Loucy (cell line): Measurements from ENCODE around the gene OR6J1.
"Not testable (repeated sequence)": the region's sequence is repeated elsewhere in the genome, so short reads cannot be mapped to it uniquely, and the experiment has no call there.

Experiments used
- H2AFZ ChIP-seq: fragments of 200-600 bp; sonication (generic); 2 replicates; pipeline ENCODE4 v1.6.0; 2016; ENCODE audit warnings: antibody characterized with exemption, mild to moderate bottlenecking, low read length, moderate library complexity
- H3F3A ChIP-seq: fragments of 200-600 bp; 2 replicates; pipeline ENCODE4 v1.6.0; 2016; ENCODE audit warnings: antibody characterized with exemption, low read depth, mild to moderate bottlenecking
- H3K27me3 ChIP-seq: fragments of 200-600 bp; sonication (generic); 2 replicates; pipeline ENCODE4 v1.6.1; 2014; ENCODE audit warnings: low read length, mild to moderate bottlenecking; ENCODE audit not compliant: insufficient read depth, poor library complexity, severe bottlenecking
- H3K36me3 ChIP-seq: fragments of 200-600 bp; sonication (generic); 2 replicates; pipeline ENCODE4 v1.6.1; 2016; ENCODE audit warnings: low read length; ENCODE audit not compliant: insufficient read depth
- H3K4me1 ChIP-seq: fragments of 200-600 bp; sonication (generic); 2 replicates; pipeline ENCODE4 v1.5.1; 2014; ENCODE audit warnings: low read length, mild to moderate bottlenecking; ENCODE audit not compliant: insufficient read depth, poor library complexity, severe bottlenecking
- H3K4me2 ChIP-seq: fragments of 200-600 bp; sonication (generic); 2 replicates; pipeline ENCODE4 v1.6.0; 2014; ENCODE audit warnings: antibody characterized with exemption, low read length, low read depth, mild to moderate bottlenecking; ENCODE audit not compliant: poor library complexity, severe bottlenecking
- H3K4me3 ChIP-seq: fragments of 200-600 bp; sonication (generic); 2 replicates; pipeline ENCODE4 v1.5.1; 2014; ENCODE audit warnings: low read length, mild to moderate bottlenecking, mixed read lengths; ENCODE audit not compliant: poor library complexity, severe bottlenecking
- H3K79me2 ChIP-seq: fragments of 200-600 bp; sonication (generic); 2 replicates; pipeline ENCODE4 v1.6.1; 2014; ENCODE audit warnings: low read length; ENCODE audit not compliant: insufficient read depth
- H3K9ac ChIP-seq: fragments of 200-600 bp; sonication (generic); 2 replicates; pipeline ENCODE4 v1.6.0; 2014; ENCODE audit warnings: mild to moderate bottlenecking, low read depth, low read length, moderate library complexity; ENCODE audit not compliant: poor library complexity, severe bottlenecking
- H3K9me2 ChIP-seq: fragments of 200-600 bp; sonication (generic); replicated peaks from 2 replicates; pipeline ENCODE4 v1.6.1; 2016; ENCODE audit warnings: low read depth, low read length, mixed read lengths
- H3K9me3 ChIP-seq: fragments of 200-600 bp; sonication (generic); 2 replicates; pipeline ENCODE4 v1.6.1; 2014; ENCODE audit warnings: mild to moderate bottlenecking, antibody characterized with exemption, low read length, low read depth; ENCODE audit not compliant: insufficient read depth
- H4K20me1 ChIP-seq: fragments of 200-600 bp; sonication (generic); 2 replicates; pipeline ENCODE4 v1.6.0; 2014; ENCODE audit warnings: antibody characterized with exemption, low read length, mild to moderate bottlenecking; ENCODE audit not compliant: insufficient read depth, poor library complexity, severe bottlenecking
- EZH2phosphoT487 ChIP-seq: fragments of 200-600 bp; IDR thresholded peaks from 2 replicates; pipeline ENCODE4 v1.6.1; 2018; ENCODE audit warnings: antibody characterized with exemption, mild to moderate bottlenecking, moderate library complexity, borderline replicate concordance
- TF ChIP-seq, protein P1 (sequence below): fragments of 200-600 bp; sonication (generic); conservative IDR thresholded peaks from 2 replicates; pipeline ENCODE4 v1.5.1; 2014; ENCODE audit warnings: mild to moderate bottlenecking, antibody characterized with exemption, low read length

The OR6J1 gene

DNA sequence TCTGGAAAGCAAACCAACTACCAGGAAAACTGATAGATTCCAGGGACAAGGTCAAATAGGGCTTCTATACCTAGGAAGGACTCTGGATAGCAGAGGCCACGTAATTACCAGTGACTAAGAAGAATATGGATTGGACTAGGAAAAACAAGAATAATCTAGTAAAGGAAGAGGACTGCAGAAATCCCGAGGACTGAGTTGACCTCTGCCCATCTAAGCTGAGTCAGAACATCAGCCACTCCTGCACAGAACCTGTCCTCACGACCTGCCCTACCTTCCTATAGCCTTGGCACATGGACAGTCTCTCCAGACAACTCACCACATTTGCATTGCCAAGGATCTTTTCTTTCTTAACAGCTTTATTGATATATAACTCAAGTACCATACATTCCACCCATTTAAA, 2.3 kb downstream of the OR6J1 start:
- H3K9ac ChIP-seq, result no peak overlapping the region
- H3K4me2 ChIP-seq, result no peak overlapping the region
- no peak overlapping the region for H2AFZ ChIP-seq
- no peaks in the 10 kb centered on the region for H3F3A ChIP-seq
- H4K20me1 ChIP-seq, result no peaks in the 10 kb centered on the region
- no peaks in the 10 kb centered on the region for H3K4me1 ChIP-seq
- no peaks in the 10 kb centered on the region for H3K9me3 ChIP-seq
- no peaks in the 10 kb centered on the region for H3K27me3 ChIP-seq
- no peaks in the 10 kb centered on the region for H3K9me2 ChIP-seq
- H3K79me2 ChIP-seq, result no peaks in the 10 kb centered on the region
- H3K36me3 ChIP-seq, result no peaks in the 10 kb centered on the region
- TF ChIP-seq EZH2phosphoT487, result no peak
- TF ChIP-seq, protein P1, sequence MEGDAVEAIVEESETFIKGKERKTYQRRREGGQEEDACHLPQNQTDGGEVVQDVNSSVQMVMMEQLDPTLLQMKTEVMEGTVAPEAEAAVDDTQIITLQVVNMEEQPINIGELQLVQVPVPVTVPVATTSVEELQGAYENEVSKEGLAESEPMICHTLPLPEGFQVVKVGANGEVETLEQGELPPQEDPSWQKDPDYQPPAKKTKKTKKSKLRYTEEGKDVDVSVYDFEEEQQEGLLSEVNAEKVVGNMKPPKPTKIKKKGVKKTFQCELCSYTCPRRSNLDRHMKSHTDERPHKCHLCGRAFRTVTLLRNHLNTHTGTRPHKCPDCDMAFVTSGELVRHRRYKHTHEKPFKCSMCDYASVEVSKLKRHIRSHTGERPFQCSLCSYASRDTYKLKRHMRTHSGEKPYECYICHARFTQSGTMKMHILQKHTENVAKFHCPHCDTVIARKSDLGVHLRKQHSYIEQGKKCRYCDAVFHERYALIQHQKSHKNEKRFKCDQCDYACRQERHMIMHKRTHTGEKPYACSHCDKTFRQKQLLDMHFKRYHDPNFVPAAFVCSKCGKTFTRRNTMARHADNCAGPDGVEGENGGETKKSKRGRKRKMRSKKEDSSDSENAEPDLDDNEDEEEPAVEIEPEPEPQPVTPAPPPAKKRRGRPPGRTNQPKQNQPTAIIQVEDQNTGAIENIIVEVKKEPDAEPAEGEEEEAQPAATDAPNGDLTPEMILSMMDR, result no peak
- no peak overlapping the region for H3K4me3 ChIP-seq

DNA sequence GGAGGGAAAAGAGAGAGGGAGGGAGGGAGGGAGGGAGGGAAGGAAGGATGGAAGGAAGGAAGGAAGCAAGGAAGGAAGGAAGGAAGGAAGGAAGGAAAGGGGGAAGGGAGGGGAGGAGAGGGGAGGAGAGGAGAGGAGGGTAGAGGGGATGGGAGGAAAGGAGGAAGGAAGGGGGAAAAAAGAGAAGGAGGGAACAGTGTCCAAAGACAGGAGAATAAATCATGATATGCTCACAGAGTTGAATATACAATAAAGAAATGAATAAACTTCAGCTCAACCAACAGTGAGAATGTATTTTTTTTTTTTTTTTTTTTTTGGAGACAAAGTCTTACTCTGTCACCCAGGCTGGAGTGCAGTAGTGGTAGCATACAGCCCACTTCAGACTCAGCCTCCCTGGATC, 4.0 kb downstream of the OR6J1 start:
- Histone ChIP-seq H2AFZ (no peak overlapping the region), H3K9ac (no peak overlapping the region), H3F3A (no peaks in the 10 kb centered on the region), H3K79me2 (no peaks in the 10 kb centered on the region), H3K4me3 (no peak overlapping the region), H3K9me3 (no peaks in the 10 kb centered on the region), H3K9me2 (no peaks in the 10 kb centered on the region), H4K20me1 (no peaks in the 10 kb centered on the region), H3K4me1 (no peaks in the 10 kb centered on the region), H3K27me3 (no peaks in the 10 kb centered on the region), H3K36me3 (no peaks in the 10 kb centered on the region), H3K4me2 (no peak overlapping the region)
- TF ChIP-seq, protein P1, result no peak
- no peak for TF ChIP-seq EZH2phosphoT487

DNA sequence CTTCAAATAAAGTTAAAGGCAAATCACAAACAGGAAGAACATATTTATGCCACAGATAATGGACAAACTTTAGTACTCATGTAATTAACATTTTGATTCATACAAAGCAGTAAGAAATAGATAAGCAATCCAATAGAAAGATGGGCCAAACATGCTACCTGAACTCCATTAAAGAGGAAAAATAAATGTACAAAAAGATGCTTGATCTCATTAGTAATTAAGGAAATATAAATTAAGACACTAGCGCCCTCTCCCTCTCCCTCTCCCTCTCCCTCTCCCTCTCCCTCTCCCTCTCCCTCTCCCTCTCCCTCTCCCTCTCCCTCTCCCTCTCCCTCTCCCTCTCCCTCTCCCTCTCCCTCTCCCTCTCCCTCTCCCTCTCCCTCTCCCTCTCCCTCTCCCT, 8.2 kb downstream of the OR6J1 start:
- not testable (repeated sequence) for H3K9me2 ChIP-seq, H3K4me2 ChIP-seq, H3K79me2 ChIP-seq, H3K4me3 ChIP-seq, H3K4me1 ChIP-seq, H3K9ac ChIP-seq, H4K20me1 ChIP-seq, H3K9me3 ChIP-seq, H2AFZ ChIP-seq, H3K27me3 ChIP-seq, H3F3A ChIP-seq, H3K36me3 ChIP-seq

DNA sequence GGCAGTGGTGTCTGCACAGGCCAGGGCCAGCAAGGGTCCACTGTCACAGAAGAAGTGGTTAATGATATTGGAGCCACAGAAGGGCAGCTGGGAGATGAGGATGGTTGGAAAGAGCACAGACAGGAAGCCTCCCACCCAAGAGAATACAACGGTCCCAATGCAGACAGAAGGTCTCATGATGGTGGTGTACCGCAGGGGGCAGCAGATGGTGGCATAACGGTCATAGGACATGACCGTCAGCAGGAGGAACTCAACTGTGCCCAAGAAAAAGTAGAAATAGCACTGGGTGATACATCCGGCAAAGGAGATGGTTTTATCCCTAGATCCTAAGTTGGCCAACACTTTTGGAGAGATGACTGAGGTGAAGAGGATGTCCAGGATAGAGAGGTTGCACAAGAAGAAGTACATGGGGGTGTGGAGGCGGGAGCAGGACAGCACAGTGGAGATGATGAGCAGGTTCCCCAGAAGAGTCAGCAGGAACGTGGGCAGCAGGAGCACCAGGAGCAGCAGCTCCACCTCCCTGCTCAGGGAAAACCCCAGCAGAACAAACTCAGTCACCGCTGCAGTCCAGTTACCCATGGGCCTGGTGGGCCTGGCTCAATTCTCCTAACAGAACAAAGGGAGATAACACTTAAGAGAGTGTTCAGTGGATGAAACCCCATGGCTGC, 9.8 kb downstream of the OR6J1 start:
- Histone ChIP-seq H3K9me3 (no peaks in the 10 kb centered on the region), H3K27me3 (peaks cover 3% of the 10 kb centered on the region), H3K4me3 (no peak overlapping the region), H3F3A (no peaks in the 10 kb centered on the region), H3K36me3 (no peaks in the 10 kb centered on the region), H3K9ac (no peak overlapping the region), H3K4me2 (no peak overlapping the region), H3K4me1 (no peaks in the 10 kb centered on the region), H3K9me2 (no peaks in the 10 kb centered on the region), H4K20me1 (no peaks in the 10 kb centered on the region), H2AFZ (no peak overlapping the region), H3K79me2 (no peaks in the 10 kb centered on the region)
- no peak for TF ChIP-seq EZH2phosphoT487
- TF ChIP-seq, protein P1, result no peak
